AG04450 (cell line): Measurements from ENCODE around the gene MAML2. TPM values are rescaled to one million over a fixed set of nuclear protein-coding genes. Genes with fewer than 3 reads are reported as not detected.

ENCODE experiments used
- CTCF ChIA-PET: fragments of 300-600, 350-600 bp; formaldehyde crosslinking; extraction: SDS; loops from one replicate; lab custom pipeline; 2022; ENCODE audit warnings: antibody characterized with exemption, inconsistent platforms; lab: Charles Lee
- POLR2A ChIA-PET: fragments of 350-600 bp; formaldehyde crosslinking; extraction: SDS; loops from one replicate; lab custom pipeline; 2021; ENCODE audit warnings: antibody characterized with exemption, inconsistent platforms; lab: Yijun Ruan, JAX
- DNase-seq: peaks from one replicate; pipeline ENCODE4 v3.0.0-alpha.2; 2011; ENCODE audit warnings: low read depth, low spot score
- H3K27ac ChIP-seq: one replicate; pipeline ENCODE4 v1.5.1; 2012; ENCODE audit warnings: low read depth, low read length, control low read depth
- H3K27me3 ChIP-seq: one replicate; pipeline ENCODE4 v1.6.0; 2012; ENCODE audit warnings: low read length; ENCODE audit not compliant: control insufficient read depth, insufficient read depth
- H3K4me3 ChIP-seq: 2 replicates; pipeline ENCODE4 v1.5.1; 2011; ENCODE audit warnings: mild to moderate bottlenecking, low read depth, low read length, control low read depth
- H3K9me3 ChIP-seq: 2 replicates; pipeline ENCODE4 v1.5.1; 2012; ENCODE audit warnings: low read length; ENCODE audit not compliant: control insufficient read depth, insufficient read depth
- polyA plus RNA-seq: library from polyadenylated mRNA; depleted of rRNA; stranded (reverse); fragments of >200 nt; gene quantifications from 2 replicates; pipeline ENCODE4 v1.2.3, GENCODE V29; 2011
- TF ChIP-seq, protein P1 (sequence below): IDR thresholded peaks from 2 replicates; pipeline ENCODE4 v1.5.1; 2011; ENCODE audit warnings: low read depth, low read length, control low read depth, inconsistent platforms

Gene MAML2
- polyA plus RNA-seq, 1 experiment, result 23.0 TPM

GRCh38 chr11:96315476-96315875 is 27.5 kb downstream of the MAML2 start:
- H3K4me3 ChIP-seq, result no peak overlapping the region
- TF ChIP-seq, protein P1, sequence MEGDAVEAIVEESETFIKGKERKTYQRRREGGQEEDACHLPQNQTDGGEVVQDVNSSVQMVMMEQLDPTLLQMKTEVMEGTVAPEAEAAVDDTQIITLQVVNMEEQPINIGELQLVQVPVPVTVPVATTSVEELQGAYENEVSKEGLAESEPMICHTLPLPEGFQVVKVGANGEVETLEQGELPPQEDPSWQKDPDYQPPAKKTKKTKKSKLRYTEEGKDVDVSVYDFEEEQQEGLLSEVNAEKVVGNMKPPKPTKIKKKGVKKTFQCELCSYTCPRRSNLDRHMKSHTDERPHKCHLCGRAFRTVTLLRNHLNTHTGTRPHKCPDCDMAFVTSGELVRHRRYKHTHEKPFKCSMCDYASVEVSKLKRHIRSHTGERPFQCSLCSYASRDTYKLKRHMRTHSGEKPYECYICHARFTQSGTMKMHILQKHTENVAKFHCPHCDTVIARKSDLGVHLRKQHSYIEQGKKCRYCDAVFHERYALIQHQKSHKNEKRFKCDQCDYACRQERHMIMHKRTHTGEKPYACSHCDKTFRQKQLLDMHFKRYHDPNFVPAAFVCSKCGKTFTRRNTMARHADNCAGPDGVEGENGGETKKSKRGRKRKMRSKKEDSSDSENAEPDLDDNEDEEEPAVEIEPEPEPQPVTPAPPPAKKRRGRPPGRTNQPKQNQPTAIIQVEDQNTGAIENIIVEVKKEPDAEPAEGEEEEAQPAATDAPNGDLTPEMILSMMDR, result no peak
- ChIA-PET POLR2A (no interaction called here), CTCF (interaction anchor here (1.4 kb wide), 1 partner anchor 23 kb away, joined by 3 read pairs; no protein-coding TSS in a partner anchor)
- H3K27ac ChIP-seq, result no peak overlapping the region
- no peak for DNase-seq
- no peaks in the 10 kb centered on the region for H3K9me3 ChIP-seq
- H3K27me3 ChIP-seq, result no peaks in the 10 kb centered on the region

- ChIA-PET CTCF (interaction anchor here (1.4 to 2.3 kb wide), 3 partner anchors 10 to 29 kb away, joined by 3 to 9 read pairs (median 8); partner anchors contain the start of gene MAML2), POLR2A (interaction anchor here (0.5 kb wide), 1 partner anchor 259 kb away, joined by 3 read pairs; no protein-coding TSS in a partner anchor)
- H3K9me3 ChIP-seq, result no peaks in the 10 kb centered on the region
- no peaks in the 10 kb centered on the region for H3K27me3 ChIP-seq
- DNase-seq, result no peak
- peak overlapping the region; percentile 74 for H3K27ac ChIP-seq
- TF ChIP-seq, protein P1, result no peak
- H3K4me3 ChIP-seq, result no peak overlapping the region
These were observed 28.5 kb downstream of the MAML2 start for GRCh38 chr11:96314326-96315020.

DNA sequence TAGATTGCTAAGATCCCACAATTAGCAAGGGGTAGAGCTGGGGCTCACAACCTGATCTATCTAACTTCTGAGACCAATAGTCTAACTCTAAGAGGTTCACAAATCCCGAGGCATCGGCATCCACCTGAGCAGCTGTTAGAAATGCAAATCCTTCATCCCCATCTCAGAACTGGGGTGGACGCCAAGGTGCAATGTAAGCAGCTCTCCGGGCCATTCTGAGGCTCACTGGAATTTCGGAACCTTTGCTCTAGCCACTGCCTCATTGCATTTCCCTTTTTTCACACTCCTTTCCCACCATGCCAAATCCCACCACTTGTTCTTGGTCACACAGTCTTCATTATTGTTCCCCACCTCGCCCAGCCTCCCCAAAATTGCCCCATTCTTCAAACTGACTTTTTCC is 29.8 kb downstream of the MAML2 start:
- ChIA-PET CTCF (interaction anchor here (0.9 to 9.9 kb wide), 3 partner anchors 12 to 32 kb away, joined by 3 to 63 read pairs (median 8); partner anchors contain the start of gene MAML2), POLR2A (no interaction called here)
- Histone ChIP-seq H3K27me3 (no peaks in the 10 kb centered on the region), H3K9me3 (no peaks in the 10 kb centered on the region), H3K27ac (no peak overlapping the region), H3K4me3 (no peak overlapping the region)
- DNase-seq, result no peak
- TF ChIP-seq, protein P1, result no peak

- TF ChIP-seq, protein P1, result no peak
- Histone ChIP-seq H3K9me3 (no peaks in the 10 kb centered on the region), H3K4me3 (no peak overlapping the region), H3K27ac (peak overlapping the region; percentile 69), H3K27me3 (no peaks in the 10 kb centered on the region)
- ChIA-PET CTCF (interaction anchor here (9.9 kb wide), 1 partner anchor 31 kb away, joined by 63 read pairs; the partner anchor contains the start of gene MAML2), POLR2A (interaction anchor here (0.5 to 1.2 kb wide), 2 partner anchors 14 to 162 kb away, joined by 4 read pairs; no protein-coding TSS in a partner anchor)
- no peak for DNase-seq
These were observed 31.9 kb downstream of the MAML2 start for GRCh38 chr11:96311120-96311568.

DNA sequence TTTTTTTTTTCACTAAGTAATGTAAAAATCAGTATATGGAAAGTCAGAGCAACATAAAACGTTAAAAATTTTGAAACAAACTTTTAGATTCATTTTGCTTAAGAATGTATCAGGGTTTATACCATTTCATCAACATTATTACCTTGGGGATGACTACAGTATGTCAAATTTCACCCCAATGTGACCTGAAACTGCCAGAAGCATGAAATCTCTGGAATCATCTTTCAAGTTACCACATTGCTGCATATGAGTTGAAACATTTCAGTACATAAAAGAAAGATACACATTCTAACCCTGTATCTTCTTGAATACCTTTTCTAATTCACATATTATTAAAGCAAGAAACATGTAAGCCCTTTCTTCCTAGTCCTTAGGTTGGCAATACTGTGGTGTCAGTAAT is 32.8 kb downstream of the MAML2 start:
- TF ChIP-seq, protein P1, result no peak
- Histone ChIP-seq H3K27me3 (no peaks in the 10 kb centered on the region), H3K9me3 (no peaks in the 10 kb centered on the region), H3K27ac (no peak overlapping the region), H3K4me3 (no peak overlapping the region)
- DNase-seq, result no peak
- POLR2A ChIA-PET, result no interaction called here
- CTCF ChIA-PET, result interaction anchor here (9.9 kb wide), 1 partner anchor 32 kb away, joined by 63 read pairs; the partner anchor contains the start of gene MAML2
